CD1c-positive myeloid dendritic cell (primary cell): ENCODE data around the gene NPTX1.

Source experiments
- DNase-seq: peaks from one replicate; pipeline ENCODE4 v3.0.0-alpha.2; 2016; ENCODE audit errors: extremely low spot score

NPTX1 gene

DNA sequence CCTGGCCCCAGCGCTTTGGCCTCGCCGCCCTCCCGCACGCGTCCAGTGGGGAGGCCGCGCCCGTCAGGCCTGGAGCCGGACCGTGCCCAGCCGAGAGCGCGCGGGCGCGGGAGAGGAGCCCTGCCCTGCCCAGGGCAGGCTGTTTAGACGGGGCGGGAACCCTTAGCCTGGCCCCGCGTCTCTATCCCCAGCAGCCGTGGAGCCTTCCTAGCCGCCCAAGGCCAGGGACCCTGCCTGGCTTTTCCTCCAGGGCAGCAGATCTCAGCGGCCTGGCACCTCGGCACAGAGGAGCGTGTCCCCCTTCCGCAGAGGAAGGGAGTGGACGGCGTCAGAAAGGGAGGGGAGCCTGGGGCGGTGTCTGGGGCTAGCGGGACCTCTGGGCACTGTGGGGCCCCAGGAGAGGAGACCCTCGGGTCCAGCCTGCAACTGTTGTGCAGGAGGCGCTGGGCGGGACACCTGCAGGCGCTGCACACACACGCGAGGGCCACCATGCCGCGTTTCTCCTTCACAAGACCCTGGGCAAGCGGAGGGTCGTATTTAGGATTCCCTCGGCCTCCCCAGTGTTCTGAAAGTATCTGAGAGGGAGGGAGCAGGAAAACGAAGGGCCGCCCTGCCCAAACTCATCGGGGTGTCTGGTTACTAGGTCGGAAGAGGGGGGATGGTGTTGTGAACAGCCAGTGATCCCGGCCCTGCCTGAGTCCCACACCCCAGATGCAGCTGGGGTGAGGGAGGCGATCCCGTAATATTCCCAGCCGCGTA, 2.3 kb upstream of the NPTX1 start:
- no peak for DNase-seq

DNA sequence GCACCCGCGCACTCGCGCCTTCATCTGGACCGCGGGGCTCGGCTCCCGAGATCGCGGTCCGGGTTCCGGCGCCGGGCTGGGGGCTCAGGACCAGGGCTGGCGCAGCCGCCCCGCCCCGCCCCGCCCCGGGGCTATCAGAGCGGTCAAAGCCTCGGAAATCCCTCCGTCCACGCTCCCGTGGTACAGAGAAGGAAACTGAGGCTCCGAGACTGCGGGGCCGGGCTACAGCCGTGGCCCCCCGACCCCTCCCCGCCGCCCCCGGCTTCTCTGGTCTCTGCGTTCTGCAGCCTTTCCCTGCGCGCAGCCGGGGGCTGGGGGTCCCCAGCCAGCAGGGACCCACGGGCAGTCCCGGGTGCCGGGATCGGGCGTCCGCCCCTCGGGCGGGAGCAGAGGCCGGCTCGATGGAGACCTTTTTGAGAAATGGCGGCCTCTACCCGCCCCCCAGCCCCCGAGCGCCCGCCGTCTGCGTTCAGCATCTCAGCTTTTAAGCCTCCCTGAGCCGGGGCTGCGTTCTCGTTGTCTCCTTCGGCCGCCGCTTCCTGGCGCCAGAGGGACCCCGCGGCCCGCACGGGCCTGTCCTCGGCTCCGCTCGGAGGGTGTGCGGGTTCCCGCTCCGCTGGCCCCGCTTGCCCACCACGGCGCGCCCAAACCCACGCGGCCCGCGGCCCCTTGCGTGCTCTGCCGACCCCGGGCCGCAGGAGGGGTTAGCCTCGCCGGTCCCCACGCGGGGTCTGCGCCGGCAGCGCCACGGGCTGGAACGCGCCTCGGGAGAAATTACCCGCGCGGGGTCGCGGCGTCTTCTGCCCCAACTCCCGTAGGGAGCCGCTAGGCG, 1.5 kb upstream of the NPTX1 start:
- no peak for DNase-seq

DNA sequence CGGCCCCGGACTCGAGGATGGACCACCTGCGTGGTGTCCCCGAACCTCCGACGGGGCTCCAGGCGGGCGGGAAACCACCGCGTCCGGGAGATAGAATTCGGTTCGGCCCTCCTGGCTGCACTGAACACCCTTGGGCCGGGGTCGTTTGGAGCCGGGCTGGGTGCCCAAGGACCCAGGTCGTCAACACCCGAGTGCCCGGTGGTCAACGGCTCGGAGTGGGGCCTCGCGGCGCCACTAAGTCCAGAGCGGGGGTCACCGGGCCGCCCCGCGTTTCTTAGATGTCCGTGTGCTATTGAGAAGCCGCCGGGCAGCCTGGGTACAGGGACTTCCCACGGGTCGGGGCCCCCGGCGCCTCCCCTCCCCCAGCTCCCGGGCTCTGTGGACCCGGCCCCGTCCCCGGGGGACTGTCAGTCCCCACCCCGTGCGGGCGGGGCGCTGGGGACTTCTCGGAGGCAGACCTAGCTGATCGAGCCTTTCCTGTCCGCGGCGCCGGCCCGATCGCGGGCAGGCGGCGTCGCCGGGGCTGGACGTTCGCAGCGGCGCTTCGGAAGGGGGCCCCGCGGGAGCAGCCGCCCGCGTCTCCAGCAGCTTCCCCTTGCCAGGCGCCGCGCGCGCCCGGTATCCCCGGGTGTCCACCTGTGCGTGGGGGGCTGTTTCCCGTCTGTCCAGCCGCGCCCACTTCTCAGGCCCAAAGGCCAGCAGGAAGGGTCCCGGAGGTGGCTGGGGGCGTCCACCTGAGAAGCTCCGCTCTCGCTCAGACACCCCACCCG, 655 bp upstream of the NPTX1 start:
- no peak for DNase-seq

DNA sequence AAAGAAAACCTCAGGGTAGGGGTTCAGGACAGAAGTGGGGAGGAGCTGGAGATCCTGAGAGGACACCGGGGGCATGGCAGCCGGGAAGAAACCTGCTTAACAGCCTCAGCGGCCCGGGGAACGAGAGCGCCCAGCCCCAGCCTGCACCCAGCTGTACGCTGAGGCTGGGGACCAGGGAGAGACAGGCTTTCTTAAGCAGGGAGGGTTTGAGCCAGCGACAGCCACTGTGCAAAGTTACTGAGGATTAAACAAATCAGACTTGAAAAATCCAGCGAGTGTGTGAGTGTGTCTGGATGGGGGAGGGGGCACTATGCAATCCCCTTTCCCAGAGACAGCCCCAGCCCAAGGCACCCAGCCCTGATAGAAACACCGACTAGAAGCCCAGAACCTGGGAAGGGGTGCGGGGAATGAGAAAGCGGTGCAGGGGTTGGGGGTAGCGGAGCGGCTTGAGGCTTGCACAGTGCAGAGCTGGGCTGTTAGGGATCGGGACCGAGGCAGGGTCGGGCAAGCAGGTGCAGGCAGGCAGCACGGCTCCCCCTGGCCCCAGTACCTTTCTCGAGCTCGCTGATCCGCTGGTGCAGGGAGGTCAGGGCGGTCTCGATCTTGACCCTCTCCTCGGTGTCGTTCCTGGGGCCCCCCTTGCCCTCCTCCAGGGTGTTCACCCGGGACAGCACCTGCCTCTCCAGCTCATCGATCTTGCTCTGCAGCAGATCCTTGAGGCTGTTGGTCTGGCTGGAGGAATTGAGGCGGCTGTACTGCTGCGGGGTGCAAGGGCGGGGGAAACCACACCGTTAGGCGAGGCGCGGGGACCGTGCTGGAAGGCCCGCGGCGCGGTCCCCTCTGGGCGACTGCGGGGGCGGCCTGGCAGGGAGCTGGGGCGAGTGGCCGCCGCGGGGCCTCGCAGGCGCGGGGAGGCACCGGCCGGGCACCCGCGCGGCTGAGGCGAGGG, 1.2 kb downstream of the NPTX1 start:
- no peak for DNase-seq

DNA sequence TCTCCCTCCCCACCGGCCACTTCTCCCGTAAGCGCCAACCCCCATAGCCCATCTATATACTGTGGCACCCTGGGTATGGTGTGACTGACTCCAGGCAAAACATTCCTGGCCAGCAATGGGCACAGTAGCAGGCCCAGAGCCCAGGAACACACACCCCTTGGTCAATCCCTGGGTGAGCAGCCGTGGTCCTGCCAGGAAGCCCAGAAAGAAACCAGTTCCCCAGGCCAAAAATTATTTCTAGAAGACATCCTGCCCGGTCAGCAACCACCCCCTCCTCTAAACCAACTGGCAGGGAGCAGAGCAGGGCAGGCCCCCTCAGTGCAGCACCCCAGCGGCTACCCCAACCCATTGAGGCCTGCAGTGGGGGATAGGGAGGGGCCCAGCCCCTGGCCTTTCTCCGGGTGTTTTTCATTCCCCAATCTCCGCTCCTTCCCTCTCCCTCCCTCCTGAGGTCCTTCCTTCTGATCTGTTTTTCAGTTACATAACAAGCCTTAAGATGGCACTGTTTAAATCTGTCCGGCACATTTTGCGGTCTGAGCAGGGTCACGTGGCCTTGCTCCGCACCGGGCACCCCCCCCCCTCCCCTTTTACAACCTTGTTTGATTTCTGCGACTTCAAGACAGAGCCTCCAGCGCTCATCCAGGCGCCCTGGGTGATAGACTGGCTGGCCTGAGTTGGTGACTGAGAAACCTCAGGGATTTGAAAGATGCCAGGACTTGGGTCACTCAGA, 2.0 kb downstream of the NPTX1 start:
- DNase-seq, result no peak

DNA sequence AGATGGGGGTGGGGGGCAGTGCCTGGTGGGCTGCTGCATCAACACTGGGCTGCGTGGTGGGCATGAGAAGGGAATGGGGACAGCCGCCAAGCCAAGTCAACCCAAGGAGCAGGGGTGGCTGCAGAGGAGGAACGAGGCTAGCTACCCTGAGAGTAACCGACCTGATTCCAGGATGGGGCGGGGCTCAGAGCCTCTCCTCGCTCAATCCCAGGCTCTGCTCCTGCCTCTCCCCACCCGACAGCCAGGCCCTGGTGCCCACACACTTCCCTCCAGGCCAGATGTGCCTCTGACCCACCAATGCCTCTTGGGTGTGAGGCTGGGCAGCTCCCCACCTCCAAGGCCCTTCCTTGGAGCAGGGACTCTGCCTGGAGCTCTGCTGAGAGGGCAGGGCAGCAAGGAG, 2.7 kb downstream of the NPTX1 start:
- no peak for DNase-seq

DNA sequence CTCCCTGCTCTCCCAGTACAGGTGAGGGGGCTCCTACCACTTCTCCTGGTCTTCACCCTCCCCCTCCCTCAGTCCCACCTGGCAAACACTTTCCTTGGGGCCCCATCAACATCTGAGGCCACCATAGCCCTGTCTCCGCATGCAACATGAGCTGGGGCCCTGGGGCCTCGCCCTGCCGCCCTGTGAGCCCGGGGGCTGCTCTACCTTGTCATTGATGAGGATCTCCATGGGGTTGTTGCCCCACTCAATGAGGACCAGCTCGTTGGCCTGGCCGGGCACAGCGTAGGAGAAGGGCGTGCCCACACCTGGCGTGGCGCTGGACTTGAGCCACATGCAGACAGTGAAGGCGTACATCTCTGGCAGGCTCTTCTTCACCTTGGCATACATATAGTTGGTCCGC, 3.4 kb downstream of the NPTX1 start:
- no peak for DNase-seq

DNA sequence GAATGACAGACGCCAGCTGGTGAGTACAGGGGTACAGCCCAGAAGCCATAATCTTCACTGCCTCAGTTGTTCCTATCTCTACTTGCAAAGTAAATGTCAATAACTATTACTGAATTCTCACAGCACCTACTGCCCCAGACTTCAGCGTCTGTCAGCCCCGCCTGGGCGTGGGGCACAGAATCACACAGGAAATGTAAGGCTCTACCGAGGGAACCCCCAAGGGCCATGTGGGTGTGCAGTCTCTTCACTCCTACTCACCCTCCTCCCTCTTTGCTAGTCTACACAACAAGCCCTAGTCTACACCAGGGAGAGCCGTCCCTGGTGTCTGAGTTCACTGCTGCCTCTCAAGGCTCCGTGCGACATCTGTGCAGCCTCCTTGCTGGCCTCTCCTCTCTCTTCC, 4.5 kb downstream of the NPTX1 start:
- no peak for DNase-seq

DNA sequence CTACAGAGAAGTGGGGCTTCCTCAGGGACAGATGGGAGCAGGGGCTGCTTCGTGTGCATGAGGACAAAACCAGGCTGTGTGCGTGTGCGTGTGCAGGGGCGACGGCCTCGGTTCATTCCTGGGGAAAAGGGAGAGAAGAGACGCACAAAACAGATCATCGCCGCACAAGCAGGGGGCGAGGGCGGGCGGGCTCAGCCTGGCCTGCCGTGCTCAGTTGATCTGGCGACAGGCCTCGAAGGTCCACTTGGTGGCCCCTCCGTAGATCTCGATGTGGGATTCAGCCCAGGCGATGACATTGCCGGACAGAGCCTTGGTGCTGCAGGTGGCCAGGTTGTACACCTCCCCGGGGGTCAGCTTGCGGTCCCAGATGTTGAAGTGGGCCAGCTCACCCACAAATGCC, 5.8 kb downstream of the NPTX1 start:
- DNase-seq, result no peak

DNA sequence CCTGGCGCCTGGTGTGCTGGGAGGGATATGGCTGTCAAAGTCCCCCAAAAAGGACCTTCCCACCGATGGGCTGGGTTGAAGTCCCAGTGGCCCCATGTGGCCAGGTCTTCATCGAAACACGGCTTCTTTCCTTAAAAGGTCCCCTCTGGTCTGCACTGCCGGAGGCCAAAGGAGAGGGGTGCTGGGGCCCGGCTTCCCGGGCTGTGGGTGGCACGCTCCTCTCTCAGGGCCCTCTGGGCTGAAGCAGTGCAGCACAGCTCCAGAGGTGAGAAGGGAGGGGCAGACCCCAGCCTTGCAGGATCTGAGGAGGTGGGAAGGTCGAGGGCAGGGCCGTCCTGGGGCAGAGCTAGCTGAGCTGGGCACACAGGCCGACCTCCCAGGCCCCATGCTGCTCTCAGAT, 6.7 kb downstream of the NPTX1 start:
- no peak for DNase-seq

DNA sequence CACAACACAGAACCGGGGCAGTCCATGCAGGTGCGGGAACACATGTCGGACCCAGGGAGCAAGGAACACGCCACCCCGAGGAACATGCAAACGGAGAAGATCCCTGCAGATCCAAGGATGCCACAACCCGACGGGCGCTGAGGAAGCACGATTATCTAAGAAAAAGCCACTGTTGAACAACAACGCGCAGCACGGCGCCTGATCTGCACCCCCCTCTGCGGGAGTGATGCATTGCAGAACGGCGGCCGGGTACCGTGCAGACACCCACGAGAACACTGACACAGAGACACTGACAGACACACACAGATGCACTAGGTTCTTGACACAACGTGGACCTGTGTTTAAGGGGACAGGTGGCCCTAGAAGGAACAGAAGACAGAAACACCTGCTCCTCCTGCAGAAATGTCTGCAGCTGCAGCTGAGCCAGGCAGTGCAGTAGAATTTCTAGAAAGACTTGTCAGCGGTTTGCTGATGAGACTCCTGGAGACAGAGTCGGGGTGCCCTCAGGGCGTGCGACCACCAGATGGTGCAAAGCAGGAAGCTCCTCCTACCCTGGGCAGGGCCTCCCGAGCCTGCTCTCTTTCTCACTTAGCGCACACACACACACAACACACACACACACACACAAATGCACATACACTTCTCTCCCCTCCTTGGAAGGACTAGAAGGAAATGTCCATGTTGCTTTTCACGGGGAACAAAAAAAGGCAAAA, 7.5 kb downstream of the NPTX1 start:
- DNase-seq, result no peak

DNA sequence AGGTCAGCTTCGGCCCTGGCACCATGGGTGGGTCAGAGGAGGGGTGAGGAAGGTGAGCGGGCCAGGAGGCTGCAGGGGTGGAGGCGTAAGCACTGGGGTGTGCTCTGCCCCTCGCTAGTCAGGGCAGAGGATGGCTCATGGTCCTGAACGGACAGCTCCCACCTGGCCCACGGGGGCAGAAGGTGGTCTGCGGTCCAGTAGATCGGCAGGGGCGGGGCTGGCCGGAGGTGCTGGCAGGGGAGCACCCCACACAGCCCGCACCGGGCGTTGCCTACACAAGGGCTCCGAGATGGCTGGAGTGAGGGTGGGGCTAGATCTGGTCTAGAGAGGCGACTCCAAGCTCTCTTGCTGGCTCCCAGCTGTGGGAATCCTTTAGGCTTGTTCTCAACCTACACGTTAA, 8.2 kb downstream of the NPTX1 start:
- DNase-seq, result no peak

DNA sequence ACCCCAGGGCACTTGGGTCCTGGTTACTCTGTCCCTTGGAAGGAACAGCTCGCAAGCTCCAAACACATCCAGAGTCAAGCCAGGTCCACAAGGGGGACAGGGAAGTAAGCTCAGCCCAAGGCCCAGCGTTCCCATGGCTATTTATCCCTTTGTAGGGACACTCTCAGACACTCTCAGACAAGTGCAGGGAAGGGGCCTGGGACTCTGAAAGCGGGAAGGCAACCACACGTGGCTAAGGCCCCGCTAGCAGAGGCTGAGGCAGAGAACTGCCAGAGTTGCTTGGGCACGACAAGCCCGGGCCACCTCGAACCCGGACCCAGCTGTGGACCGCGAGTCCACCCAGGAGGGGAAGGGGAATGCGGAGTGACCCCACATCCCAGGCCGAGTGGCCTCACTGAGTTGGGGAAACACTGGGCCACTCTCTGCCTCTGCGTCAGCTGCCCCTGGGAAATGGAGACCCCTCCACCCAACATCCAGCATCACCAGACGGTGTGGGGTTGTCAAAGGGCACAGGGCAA, 10.2 kb downstream of the NPTX1 start:
- DNase-seq, result no peak

DNA sequence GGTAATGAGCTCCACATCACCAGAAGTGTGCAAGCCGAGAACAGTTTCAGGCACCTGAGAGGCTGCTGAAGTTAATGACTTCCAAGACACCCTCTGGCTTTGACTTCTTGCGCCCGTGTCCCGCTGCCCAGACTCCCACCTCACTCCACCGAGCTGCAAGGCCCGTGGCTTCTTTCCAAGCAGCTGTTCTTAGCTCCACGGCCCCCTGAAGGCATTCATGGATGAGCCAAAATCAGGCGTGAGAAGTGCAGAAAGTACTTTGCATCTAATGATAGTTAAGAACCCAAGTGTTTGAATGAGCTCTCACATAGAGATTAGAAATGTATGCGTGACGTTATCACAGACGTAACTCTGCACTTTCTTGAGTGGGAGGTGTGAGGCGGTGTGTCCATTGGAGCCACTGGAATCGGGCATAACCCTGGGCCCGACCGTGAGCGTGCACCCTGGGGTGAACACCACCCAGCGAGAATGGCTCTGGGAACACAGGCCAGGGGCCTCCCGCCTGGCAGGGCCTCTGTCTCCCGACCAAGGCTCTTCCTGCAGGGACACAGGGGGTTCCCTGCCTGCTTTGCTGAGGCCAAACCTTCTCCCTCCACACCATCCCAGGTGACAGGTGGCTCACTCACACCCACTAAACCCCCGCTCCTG, 11.0 kb downstream of the NPTX1 start:
- no peak for DNase-seq

DNA sequence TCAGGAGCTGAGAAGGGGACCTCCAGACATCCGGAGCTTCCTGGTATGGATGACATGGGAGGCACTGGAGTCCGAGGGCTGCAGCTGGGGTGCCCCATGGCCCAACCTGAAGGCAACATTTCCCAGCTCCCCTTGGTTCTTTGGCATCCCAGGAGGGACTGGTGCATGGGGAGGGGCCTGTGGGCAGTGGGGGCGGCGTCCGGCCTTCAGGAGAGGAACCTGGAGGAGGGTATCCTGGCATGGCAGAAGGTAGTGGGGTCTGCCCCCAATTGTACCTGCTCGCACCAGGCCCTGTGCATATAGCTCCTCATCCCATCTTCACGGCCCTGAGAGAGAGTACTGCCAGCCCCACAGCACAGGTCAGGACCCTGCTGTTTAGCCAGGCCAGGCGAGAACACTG, 11.9 kb downstream of the NPTX1 start:
- DNase-seq, result no peak

DNA sequence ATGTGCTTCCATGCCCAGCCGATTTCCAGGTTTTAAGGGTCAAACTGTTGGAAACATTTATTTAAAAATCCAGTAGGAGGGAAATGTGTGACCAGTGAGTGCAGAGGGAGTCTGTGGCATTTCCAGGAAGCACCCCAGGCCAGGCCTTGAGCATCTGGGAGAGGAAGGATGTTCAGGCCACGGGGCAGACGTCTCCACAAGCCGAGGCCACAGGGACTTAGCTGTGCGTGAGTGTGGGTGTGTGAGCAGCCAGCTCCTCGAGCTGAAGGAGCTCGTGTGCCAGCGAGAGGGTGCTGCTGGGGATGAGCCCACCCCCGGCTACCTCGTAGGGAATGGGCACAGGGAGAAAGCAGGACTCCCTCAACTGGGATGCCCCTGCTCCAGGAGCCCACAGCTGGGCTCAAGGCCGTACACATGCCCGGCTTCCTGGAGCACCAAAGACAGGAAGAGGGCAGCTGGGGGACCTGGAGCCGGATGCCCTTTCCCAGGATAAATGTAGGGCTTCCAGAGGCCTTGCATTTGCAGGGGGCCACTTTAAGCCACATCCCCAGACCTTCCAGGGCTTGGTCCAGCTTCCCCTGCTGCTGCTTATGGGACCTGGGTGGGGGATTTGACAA, 12.5 kb downstream of the NPTX1 start:
- no peak for DNase-seq

DNA sequence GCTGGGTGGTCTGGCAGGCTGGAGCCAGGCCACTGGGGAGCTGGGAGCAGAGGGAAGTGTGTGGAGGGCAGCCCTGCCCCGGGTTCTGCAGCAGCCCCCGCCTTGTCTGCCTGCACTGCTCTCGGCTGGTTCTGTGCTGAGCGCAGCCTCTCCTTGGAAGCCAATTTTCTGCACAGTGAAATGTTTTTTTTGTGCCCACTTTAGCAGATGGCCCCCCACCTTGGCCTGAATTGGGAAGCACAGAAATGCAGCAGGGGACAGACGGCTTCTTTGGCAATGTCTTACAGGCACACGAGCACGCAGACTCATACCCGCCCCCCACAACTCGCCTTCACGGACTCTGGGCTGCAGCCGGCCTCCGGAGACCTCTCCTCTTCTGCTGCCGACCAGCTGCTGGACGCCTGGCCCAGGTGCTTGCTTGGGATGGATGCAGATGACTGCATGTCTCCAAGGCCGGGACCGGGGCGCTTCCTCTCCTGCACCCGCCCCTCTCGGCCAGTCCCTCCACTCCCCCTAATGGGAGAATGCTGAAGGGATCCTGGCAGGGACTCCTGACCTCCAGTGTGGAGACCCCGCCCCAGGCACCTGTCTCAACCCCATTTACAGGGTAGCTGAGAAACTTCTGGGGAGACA, 14.8 kb downstream of the NPTX1 start:
- DNase-seq, result no peak

DNA sequence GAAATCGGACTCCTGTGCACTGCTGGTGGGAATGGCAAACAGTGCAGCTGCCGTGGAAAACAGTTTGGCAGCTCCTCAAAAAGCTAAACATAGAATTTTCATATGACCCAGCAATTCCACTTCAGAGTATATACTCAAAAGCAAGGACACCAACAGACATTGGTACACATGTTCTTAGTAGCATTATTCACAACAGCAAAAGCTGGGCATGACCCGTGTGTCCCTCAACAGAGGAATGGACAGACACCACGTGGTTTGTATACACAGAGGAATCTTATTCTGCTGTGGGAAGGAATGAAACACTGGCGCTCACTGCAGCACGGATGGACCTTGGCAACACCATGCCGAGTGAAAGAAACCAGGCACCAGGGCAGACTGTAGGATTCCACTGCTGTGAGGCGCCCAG, 16.0 kb downstream of the NPTX1 start:
- no peak for DNase-seq
